AG04450 (cell line): ENCODE measurements around the gene HS6ST3. TPM values are rescaled to one million over a fixed set of nuclear protein-coding genes. Genes with fewer than 3 reads are reported as not detected.

Source experiments
- CTCF ChIA-PET: fragments of 300-600, 350-600 bp; formaldehyde crosslinking; extraction: SDS; loops from one replicate; lab custom pipeline; 2022; ENCODE audit warnings: antibody characterized with exemption, inconsistent platforms; lab: Charles Lee
- POLR2A ChIA-PET: fragments of 350-600 bp; formaldehyde crosslinking; extraction: SDS; loops from one replicate; lab custom pipeline; 2021; ENCODE audit warnings: antibody characterized with exemption, inconsistent platforms; lab: Yijun Ruan, JAX
- DNase-seq: peaks from one replicate; pipeline ENCODE4 v3.0.0-alpha.2; 2011; ENCODE audit warnings: low read depth, low spot score
- H3K27ac ChIP-seq: one replicate; pipeline ENCODE4 v1.5.1; 2012; ENCODE audit warnings: low read depth, low read length, control low read depth
- H3K27me3 ChIP-seq: one replicate; pipeline ENCODE4 v1.6.0; 2012; ENCODE audit warnings: low read length; ENCODE audit not compliant: control insufficient read depth, insufficient read depth
- H3K4me3 ChIP-seq: 2 replicates; pipeline ENCODE4 v1.5.1; 2011; ENCODE audit warnings: mild to moderate bottlenecking, low read depth, low read length, control low read depth
- H3K9me3 ChIP-seq: 2 replicates; pipeline ENCODE4 v1.5.1; 2012; ENCODE audit warnings: low read length; ENCODE audit not compliant: control insufficient read depth, insufficient read depth
- polyA plus RNA-seq: library from polyadenylated mRNA; depleted of rRNA; stranded (reverse); fragments of >200 nt; gene quantifications from 2 replicates; pipeline ENCODE4 v1.2.3, GENCODE V29; 2011
- TF ChIP-seq, protein P1 (sequence below): IDR thresholded peaks from 2 replicates; pipeline ENCODE4 v1.5.1; 2011; ENCODE audit warnings: low read depth, low read length, control low read depth, inconsistent platforms

Gene HS6ST3
- polyA plus RNA-seq, 1 experiment = not detected

DNA sequence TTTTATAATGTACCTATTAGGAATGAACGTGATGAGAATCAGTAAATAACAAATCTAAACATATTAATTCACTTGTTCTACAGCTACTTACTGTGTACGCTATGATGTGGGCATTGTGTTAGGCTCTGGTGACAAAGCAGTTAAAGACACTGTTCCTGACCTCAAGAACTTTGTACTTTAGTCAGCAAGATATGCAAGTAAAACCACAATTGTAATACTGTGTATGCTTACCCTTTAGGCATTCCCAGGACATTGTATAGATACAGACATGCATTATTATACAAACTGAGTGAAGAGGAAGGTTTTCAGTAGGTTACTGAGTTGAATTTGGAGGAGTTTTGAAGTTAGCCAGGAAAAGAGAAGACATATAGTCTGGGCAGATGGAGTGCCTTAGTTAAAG, 435.8 kb downstream of the HS6ST3 start:
- CTCF ChIA-PET = no interaction called here
- POLR2A ChIA-PET = no interaction called here

DNA sequence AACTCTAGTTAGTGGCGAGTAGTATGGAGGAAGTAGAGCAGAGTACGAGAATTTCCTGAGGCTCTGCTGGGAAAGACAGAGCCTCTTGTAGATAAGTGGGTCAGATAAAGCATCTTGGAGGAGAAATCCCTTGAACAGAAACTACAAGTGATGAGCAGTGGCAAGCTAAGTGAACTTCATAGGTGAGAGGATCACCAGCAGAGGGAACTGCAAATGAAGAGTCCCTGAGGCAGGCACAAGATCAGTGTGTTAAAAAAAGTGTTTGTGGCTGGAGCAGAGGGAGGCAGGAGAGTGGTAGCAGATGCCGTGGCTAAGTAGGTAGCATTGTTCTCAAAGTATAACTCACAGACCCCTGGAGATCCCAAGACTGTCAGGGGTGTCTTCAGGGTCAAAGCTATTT, 437.6 kb downstream of the HS6ST3 start:
- ChIA-PET CTCF (no interaction called here), POLR2A (no interaction called here)
- Histone ChIP-seq H3K27me3 (no peaks in the 10 kb centered on the region), H3K27ac (no peak overlapping the region), H3K9me3 (peaks cover 6% of the 10 kb centered on the region), H3K4me3 (no peak overlapping the region)
- no peak for DNase-seq
- TF ChIP-seq, protein P1, sequence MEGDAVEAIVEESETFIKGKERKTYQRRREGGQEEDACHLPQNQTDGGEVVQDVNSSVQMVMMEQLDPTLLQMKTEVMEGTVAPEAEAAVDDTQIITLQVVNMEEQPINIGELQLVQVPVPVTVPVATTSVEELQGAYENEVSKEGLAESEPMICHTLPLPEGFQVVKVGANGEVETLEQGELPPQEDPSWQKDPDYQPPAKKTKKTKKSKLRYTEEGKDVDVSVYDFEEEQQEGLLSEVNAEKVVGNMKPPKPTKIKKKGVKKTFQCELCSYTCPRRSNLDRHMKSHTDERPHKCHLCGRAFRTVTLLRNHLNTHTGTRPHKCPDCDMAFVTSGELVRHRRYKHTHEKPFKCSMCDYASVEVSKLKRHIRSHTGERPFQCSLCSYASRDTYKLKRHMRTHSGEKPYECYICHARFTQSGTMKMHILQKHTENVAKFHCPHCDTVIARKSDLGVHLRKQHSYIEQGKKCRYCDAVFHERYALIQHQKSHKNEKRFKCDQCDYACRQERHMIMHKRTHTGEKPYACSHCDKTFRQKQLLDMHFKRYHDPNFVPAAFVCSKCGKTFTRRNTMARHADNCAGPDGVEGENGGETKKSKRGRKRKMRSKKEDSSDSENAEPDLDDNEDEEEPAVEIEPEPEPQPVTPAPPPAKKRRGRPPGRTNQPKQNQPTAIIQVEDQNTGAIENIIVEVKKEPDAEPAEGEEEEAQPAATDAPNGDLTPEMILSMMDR = no peak

More for the DNA sequence above, 435.8 kb downstream of the HS6ST3 start:
- H3K27me3 ChIP-seq = no peaks in the 10 kb centered on the region
- peaks cover 6% of the 10 kb centered on the region for H3K9me3 ChIP-seq
- H3K27ac ChIP-seq = no peak overlapping the region
- H3K4me3 ChIP-seq = no peak overlapping the region
- DNase-seq = no peak
- TF ChIP-seq, protein P1 = no peak

DNA sequence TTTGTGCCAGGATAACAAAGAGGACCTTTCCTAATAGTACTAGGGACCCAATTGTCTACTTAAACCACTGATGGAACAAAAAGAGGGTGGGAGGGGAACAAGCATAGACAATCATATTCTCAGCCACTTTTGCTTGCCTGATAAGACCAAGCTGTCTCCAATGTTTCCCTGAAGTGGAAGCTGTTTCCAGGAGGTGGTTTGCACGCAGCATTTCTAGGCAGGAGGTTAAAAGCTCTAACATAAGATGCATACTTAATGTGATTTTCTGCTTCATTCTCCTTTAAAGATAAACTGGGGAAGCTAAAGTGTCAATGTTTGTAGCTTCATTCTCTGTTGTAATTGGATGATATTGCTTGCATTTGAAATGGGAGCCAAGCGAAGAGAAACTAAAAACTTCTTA, 442.9 kb downstream of the HS6ST3 start:
- TF ChIP-seq, protein P1 = no peak
- POLR2A ChIA-PET = no interaction called here
- DNase-seq = no peak
- CTCF ChIA-PET = no interaction called here
- Histone ChIP-seq H3K9me3 (peaks cover 14% of the 10 kb centered on the region; the same call in 1 of the 2 replicates), H3K4me3 (no peak overlapping the region), H3K27ac (no peak overlapping the region), H3K27me3 (no peaks in the 10 kb centered on the region)

DNA sequence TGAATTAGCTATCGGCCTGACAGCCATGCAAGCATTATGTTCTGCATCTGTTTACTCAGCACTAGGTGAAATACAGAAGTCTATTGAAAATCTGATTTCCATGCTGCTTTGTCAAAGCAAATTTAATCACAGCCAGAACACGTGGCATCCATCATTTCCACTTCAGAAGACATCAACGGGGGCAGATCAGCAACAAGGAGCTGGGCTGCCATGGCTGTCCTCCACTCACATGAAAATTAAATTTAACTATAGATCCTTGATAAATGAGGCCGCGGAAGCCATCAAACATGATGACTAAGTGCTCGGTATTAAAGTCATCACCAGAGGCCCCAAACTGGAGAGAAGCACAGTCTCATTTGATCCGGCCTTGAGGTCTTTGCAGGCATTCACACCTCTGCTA, 443.5 kb downstream of the HS6ST3 start:
- H3K27ac ChIP-seq = no peak overlapping the region
- H3K4me3 ChIP-seq = no peak overlapping the region
- H3K9me3 ChIP-seq = peaks cover 14% of the 10 kb centered on the region; the same call in 1 of the 2 replicates
- CTCF ChIA-PET = no interaction called here
- POLR2A ChIA-PET = no interaction called here
- TF ChIP-seq, protein P1 = no peak
- H3K27me3 ChIP-seq = no peaks in the 10 kb centered on the region
- DNase-seq = no peak

DNA sequence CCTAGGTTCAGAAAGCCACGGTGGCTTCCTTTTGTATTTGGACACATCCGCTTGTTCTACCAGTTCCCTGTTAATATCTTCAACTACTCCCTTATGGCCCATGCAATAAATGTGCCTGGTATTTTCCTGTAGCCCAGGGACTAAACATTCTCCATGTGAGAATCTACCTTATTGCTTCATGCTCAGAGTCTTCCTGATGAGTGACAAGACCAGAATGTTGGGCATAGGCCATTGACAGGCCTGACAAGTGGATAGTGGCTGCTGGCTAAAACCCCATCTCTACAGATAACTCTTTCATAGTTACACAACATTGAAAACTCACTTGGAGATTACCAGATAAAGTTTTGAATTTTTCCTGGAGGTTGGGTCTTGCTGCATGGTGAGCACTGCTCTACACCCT, 449.9 kb downstream of the HS6ST3 start:
- H3K27ac ChIP-seq = no peak overlapping the region
- H3K4me3 ChIP-seq = no peak overlapping the region
- TF ChIP-seq, protein P1 = no peak
- peaks cover 7% of the 10 kb centered on the region; the same call in 1 of the 2 replicates for H3K9me3 ChIP-seq
- ChIA-PET POLR2A (no interaction called here), CTCF (no interaction called here)
- no peaks in the 10 kb centered on the region for H3K27me3 ChIP-seq
- DNase-seq = no peak
